HG02970 (cell line): ENCODE data around the gene PPM1A.

ENCODE experiments used
- ATAC-seq: cut with Tn5 transposase; IDR thresholded peaks from one replicate; pipeline ENCODE4 v1.9.1; 2021; ENCODE audit warnings: mild to moderate bottlenecking, moderate library complexity, moderate number of reproducible peaks; ENCODE audit not compliant: unreplicated experiment, low FRiP score

Gene PPM1A

DNA sequence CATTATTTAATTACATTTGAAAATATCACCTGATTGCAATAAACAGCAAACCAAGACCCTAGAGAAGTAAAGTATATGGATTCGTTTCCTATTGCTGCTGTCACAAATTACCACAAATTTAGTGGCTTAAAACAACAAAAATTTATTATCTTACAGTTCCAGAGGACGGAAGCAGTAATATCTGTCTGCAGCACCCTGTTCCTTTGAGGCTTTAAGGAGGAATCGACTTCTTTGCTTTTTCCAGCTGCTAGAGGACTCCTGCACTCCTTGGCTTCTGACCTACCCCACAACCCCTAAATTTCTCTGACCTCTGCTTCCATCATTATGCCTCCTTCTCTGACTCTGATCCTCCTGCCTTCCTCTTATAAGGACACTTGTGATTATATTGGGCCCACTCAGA, 23.8 kb upstream of the PPM1A start:
- ATAC-seq = no peak

DNA sequence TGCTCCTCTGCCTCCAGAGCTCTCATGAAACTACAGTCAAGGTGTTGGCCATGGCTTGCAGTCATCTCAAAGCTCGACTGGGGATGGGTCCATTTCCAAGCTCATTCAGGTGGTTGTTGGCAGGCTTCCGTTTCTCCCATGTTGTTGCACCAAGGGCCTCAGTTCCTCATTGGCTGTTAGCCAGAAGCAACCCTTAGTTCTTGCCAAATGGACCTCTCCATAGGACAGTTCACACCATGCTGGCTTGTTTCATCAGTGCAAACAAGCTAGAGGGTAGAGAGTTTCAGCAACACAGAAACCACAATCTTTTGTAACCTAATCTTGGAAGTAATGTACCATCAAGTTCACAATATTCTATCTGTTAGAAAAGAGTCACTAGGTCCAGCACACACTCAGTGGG, 22.7 kb upstream of the PPM1A start:
- no peak for ATAC-seq

DNA sequence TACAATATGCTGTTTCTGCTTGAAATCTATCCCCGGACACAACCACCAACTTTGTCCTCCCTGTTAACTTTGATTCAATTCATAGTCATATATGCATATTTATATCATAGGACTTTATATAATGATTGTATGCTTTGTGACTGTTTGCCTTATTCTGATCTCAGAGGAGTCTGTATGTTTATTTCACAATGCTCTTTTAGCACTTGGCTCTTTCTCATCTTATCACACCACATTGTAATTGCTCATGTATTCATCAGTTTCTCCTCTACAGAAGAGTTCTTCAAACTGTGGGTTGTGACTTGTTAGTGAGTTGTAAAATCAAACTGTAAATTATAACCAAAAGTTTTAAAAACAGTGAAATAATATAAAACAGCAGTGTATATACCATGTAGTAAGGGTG, 21.7 kb upstream of the PPM1A start:
- no peak for ATAC-seq

DNA sequence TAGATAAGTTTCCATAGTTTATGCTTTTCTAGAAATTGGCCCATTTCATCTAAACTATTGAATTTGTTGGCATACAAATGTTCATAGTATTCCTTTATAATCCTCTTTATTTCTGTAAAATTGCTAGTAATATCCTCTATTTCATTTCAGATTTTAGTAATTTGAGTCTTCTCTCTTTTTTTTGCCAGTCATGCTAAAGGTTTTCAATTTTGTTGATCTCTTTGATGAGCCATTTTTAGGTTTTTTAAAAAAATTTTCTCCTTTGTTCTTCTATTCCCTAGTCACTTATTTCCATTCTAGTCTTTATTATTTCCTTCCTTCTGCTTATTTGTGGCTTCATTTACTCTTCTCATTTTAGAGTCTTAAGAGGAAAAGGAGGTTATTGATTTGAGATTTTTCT, 19.4 kb upstream of the PPM1A start:
- no peak for ATAC-seq

DNA sequence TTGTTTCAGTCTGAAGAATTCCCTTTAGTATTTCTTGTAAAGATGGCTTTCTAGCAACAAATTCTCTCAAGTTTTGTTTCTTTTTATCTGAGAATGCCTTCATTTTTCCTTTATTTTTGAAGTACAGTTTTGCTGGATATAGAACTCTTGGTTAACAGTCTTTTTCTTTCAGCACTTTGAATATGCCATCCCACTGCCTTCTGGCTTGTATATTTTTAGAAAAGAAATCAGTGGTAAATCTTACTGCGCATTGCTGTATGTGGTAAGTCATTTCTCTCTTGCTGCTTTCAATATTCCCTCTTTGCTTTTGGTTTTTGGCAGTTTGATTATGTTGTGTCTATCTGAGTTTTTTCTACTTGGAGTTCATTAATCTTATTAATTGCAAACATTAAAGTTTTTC, 16.8 kb upstream of the PPM1A start:
- no peak for ATAC-seq

DNA sequence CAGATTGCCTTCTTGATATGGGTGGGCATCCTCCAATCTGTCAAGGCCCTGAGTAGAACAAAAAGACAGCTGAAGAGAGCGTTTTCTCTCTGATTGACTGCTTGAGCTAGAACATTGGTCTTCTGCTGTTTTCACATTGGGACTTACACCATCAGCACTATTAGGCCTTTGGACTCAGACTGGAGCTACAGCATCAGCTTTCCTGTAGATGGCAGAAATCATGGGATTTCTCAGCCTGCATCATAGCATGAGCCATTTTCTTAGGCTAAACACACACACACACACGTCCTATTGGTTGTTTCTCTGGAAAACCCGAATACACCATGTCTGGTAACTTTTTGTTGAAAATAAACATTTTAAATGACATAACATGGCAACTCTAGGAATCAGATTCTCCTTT, 15.8 kb upstream of the PPM1A start:
- no peak for ATAC-seq

DNA sequence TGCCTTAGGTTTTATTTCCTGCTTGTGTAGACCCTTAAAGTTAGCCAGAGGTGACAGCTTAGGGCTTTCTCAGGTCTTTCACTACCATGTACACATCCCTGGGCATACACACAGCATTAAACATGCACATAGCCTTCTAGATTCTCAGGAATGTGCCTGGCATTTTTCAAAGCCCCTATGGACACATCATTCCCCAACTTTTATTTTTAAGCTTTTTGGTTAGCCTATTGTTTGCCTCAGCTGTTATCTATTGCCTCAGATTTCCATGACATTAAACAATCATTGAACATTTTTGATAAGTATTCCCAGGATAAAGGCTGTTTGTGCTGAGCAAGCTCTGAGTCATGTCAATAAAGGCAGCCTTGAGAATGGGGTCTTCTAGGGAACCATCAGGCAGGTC, 15.1 kb upstream of the PPM1A start:
- no peak for ATAC-seq

DNA sequence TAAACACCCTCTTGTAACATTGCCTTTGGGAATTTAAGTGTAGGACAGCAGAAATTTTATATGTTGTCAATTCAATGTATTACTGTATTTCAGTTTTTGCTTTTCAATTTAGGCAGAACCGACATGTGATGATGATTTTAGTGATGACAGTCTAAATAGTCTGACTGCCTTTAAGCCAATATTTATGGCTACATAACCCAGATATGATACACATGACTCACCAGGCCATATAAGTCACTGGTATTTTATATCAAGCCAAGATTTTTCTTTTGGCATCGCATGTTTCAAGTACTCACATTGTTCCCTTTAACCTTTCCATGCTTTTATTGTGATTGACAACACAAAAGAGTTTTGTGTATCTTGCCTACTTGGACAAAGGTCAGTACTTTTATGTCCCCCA, 13.6 kb upstream of the PPM1A start:
- ATAC-seq = no peak

DNA sequence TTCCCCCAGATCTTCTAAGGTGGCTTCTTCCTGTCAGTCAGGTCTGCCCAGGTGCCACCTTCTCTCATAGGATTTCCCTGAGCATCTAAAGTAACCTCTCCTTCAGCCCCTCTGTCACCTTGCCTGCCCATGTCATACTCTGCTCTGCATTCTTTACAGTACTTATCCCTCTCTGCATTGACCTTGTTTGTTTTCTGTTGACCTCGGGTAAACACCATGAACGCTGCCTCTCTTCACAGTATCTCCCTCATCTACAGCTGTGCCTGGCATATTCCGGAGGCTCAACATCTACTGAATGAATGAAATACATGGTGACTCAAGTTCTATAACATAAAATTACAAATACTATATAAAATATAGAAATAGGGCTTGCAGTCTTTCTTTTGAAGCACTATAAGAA, 10.1 kb upstream of the PPM1A start:
- ATAC-seq = no peak

DNA sequence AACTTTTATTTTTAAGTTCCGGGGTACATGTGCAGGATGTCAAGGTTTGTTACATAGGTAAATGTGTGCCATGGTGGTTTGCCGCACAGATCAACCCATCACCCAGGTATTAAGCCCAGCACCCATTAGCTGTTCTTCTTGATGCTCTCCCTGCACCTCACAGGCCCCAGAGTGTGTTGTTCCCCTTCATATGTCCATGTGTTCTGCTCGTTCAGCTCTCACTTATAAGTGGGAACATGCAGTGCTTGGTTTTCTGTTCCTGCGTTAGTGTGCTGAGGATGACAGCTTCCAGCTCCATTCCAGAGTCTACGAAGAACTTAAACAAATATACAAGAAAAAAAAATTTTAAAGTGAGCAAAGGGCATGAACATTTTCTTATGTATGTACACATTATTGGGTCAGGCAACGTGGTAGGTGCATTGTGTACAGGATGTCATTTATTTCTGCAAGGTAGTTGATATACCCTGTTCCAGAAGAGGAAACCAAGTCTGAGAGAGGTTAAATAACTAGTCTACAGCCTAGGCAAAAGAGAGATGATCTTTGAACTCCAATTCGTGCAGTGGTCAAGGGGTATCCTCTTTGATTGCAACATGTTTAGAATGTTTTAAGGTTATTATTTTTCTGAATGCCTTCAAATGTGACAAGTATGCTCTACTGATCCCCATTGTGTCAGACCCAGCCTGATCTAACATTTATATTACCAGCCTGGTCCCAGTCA, 8.7 kb upstream of the PPM1A start:
- ATAC-seq = no peak

DNA sequence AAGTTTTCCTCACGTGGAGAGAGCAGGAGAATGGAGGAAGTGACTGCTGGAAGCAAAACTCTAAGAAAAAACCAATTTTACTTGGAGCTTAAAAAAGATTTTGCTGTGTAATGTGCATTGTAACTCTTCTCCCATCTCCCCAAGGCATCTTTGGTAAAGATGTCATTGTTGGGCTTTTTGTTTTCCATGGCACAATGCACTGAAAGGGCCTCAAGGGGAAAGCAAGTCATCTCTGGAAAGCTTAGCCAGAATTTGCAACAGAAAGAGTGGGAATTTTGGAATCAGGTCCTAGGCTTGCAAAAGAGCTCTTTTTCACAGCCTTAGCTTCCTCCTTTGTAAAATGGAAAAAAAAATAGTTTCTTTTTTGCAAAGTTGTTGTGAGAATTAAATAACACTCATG, 7.9 kb upstream of the PPM1A start:
- ATAC-seq = no peak

DNA sequence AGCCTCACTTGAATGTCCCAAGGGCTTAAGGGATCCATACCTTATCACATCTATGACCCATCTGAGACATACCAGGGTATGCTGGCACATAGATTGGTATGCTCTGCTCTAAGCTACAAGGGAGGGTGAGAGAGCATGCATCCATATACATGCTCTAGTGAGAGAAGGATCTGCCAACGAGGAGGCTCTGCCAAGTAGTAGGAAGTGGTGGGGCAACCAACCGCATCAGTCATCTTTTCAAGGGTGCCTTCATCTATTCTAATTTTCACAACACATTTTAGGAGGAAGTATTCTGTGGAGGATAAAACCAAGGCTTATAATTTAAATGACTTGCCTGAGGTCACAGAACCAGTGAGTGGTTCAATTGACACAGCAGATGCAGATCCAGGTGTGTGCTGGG, 6.6 kb upstream of the PPM1A start:
- ATAC-seq = no peak

DNA sequence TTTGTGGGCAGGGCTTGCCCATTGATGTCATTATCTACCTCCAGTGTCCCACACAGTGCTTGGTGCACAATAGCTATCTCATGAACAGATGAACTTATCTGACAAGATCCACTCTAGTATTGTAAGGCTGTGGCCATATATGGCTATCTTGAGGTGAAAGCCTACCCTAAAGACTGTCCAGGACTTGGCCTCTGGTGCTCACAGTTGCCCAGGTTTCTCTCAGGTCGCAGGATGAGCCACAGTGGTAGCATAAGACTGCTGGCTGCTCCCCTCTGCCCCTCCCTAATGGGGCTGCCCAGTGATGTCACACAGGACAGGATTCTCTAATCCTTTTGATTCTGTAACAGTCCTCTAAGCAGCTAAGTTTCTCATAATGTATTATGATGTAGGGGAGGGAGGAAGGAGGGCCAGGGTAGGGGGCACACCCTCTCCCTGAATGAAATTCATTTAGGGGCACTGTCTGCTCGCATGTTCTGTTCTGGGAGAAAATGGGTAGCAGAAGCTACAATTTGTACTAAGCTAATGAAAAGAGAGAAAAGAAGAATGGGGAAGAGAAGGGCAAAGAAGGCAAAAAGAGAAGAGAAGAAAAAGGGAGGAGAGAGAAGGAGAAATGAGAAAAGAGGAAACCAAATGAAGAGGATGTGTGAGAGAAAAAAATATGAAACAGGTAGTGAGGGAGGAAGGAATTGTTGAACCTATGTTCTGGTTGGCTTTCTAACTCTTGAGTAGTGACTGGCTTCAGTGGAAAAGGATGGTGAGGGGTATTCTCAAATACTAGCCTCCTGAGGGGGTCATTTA, 3.4 kb upstream of the PPM1A start:
- no peak for ATAC-seq

DNA sequence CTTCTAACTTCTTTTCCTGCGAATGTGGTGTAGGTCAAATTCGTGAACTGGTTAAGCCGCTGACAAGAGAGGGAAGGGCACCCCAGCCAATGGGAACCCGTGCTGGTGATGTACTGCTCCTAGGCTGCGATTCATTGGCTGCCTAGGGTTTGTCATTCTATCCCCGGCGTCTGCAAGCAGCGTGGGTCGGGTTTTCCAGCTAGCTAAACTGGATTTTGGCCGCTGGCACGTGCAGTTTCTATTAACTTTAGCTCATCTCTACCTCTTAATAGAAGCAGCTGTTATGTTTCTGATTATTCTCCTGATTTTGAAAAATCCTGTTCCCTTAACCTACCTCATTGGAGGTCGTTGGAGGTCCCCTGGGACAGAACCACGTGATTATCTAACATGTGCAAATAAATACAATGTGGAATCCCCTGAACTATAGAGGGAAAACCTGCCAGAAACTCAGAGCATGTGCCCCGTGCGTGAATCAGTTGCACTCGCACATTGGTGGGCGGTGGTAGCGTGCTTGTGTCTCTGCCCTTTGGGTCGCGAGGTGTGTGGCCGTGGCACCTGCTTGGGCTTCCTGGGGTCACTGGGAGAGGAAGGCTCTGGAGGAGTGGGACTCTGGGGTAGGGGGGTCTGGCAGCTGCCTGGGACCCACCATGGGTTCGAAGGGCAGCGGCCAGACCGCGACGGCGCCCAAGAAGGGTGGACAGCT, 876 bp upstream of the PPM1A start:
- peak; percentile 37 for ATAC-seq

DNA sequence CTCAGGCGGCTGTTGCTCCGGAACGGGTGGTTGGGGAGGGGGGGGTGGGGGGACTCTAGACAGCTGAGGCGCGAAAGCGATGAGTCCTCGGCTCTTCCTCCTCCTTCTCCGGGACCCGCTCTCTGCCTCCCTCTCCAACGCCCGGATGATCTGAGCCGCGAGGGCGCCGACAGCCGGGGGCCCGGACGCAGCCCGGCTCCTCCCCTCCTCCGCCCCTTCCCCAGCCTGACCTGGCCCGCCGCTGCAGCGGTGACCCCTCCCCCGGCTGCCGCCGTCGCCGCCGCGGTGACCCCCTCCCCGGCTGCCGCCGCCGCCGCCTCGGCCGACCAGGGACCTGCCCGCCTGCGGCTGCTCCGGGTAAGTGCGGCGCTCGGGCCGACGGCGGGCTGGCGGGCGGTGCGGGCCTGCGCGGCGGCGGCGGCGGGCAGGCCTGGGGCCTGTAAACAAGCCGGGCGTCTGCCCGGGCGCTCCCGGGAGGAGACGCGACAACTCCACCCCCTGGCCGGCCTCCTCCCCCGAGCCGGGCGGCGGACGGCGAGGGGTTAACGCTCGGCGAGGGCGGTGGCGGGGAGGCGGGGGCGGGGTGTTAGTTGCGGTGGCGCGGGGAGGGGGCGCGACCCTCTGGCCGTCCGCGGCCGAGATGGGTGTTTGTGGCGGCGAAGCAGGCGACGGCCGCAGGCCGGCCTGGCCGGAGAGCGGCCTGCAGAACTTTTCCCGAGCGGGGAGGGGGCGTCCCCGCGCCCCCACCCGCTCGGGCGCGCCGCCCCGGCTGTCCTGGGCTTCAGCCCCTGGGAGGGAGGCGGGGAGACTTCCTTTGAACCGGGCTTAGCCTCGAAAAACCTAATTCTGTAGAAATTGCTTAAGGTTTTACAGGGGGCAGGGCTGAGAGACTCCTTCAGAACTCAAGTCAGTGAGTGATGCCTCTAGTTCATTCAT, 568 bp downstream of the PPM1A start:
- ATAC-seq = peak; percentile 39

DNA sequence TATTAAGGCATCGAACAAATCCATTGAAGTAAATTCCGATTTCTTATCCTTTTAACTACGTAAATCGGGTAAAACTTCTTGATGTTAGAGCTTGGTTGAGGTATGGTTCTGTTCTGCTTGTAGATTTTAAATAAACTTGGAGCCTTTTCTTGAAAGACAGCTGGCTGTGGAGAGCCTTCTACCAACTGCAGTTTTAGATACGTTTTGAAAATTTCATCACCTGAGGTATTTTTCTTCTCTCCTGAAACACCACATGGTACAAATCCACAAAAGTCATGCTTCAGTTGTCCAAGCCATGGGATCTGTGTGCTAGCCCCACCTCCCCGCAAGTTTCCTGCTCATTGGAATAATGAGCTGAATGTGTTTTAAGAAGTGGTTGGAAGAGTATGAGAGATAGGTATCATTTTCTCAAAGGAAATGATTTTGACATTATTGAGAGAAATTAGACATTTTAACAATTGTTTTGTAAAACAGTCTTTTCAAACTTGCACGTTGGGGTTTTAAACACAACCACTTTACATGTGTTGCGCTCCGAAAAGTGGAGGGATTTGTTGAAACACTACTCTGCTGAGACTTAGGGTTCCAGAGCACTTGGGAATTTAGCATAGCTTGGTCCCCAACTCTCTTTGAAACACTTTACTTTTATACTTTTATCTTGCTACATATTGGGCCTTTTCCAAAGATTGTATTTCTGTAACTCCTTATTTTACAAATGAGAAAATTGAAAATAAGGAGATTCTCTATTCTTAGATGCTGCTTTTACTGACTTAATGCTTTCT, 1.4 kb downstream of the PPM1A start:
- no peak for ATAC-seq

DNA sequence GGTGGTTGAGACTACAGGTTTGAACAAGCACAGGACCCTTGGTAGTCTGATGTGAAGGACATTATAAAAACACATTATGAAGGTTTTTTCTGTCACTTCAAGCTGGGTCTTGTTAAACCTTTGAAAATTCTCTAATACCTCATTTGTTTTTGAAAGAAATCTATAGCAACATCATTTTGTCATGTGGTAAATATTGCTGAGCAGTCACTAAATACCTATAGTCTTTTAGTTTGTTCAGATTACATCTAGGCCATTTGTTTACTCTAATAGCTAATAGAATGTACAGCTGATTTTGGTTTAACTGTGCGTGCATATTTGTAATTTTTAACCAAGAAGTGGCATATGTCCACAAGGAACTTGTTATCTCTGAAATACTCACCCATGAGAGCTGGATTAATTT, 2.9 kb downstream of the PPM1A start:
- ATAC-seq = no peak

DNA sequence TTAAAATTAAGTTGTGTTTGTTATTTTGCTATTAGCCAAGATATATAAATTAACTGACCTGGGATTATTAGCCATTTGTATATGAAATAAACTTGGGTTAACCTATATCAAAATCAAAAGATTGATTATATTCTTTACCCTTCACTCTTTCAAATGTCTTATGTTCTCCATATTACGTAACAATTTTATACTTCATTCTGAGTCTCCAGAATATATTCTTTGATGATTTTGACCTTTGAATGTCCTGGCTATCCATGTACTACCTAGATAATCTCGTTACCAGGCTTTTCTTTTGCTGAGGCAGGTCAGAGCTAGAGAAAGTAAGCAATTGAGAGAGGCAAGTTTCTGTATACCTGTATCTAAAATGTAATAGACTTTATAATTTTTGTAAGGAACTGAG, 3.6 kb downstream of the PPM1A start:
- no peak for ATAC-seq

DNA sequence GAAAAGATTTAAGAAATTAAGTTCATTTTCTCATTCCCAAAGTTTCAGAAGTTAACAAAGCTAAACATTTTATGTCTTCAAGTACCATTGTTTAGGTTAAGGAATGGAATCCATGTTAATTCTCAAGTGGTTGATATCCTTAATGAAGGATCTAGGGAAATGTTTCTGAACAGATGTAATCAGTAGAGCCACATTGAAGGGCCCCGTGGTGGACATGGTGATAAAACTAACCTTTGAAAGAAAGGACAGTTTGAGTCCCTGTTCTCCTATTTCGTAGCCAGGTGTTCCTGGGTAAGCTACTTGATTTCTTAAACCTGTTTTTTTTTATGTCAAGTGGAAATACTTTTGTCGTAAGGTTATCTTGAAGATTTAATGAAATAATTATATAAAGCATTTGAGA, 4.6 kb downstream of the PPM1A start:
- ATAC-seq = no peak

DNA sequence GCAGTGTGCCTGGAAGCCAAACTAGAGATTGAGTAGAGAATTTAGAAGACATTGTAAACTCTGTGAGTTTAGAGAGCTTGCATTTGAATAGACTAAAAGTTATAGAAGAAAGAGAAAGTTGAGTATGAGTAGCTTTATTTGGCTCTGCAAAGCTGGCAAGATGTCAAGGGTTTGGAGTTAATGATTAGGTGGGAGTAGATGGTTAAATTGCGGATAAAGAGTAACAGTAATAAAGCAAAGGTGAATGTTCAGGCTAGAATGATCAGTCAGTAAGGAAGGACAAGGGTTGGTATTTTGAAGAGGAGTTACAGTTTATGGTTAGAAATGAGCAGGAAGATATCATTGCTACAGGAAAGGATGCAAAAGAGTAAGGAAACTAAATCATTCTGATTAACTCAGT, 5.2 kb downstream of the PPM1A start:
- ATAC-seq = no peak
